Measurements from ENCODE around the gene BTF3L4.
A peak's percentile ranks its signal among the peaks of the same experiment; 100 is the strongest.

Gene BTF3L4

DNA sequence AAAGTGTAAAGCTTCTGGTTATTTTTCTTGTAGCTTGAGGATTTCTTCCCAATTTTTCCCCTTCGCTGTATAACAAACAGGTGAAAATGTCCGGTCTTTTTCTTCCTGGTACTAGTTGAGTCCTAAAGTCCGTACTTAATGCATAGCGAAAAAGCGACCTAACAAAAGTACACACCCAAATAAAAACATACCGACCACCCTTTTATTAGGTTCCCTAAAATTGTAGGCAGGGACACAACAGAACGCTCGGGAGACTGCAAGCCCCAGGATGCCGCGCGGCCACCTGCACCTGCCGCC, 281 bp upstream of the BTF3L4 start:
- DNase-seq (ENCODE audit: low read depth in 2 of 2) = no peak
- TF ChIP-seq, protein P1, sequence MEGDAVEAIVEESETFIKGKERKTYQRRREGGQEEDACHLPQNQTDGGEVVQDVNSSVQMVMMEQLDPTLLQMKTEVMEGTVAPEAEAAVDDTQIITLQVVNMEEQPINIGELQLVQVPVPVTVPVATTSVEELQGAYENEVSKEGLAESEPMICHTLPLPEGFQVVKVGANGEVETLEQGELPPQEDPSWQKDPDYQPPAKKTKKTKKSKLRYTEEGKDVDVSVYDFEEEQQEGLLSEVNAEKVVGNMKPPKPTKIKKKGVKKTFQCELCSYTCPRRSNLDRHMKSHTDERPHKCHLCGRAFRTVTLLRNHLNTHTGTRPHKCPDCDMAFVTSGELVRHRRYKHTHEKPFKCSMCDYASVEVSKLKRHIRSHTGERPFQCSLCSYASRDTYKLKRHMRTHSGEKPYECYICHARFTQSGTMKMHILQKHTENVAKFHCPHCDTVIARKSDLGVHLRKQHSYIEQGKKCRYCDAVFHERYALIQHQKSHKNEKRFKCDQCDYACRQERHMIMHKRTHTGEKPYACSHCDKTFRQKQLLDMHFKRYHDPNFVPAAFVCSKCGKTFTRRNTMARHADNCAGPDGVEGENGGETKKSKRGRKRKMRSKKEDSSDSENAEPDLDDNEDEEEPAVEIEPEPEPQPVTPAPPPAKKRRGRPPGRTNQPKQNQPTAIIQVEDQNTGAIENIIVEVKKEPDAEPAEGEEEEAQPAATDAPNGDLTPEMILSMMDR (IDR thresholded peaks at IDR 0.05; ENCODE audit: low read depth, low read length) = no peak
- peak overlapping the region; percentile 76 to 81 for H3K4me3 ChIP-seq (replicated peaks in 1 of 2; ENCODE audit: low read depth in 2 of 2, low read length in 2 of 2)

- DNase-seq (ENCODE audit: low read depth in 2 of 2) = peak; percentile 77 to 82
- peak overlapping the region; percentile 76 to 81 for H3K4me3 ChIP-seq (replicated peaks in 1 of 2; ENCODE audit: low read depth in 2 of 2, low read length in 2 of 2)
- TF ChIP-seq, protein P1 (IDR thresholded peaks at IDR 0.05; ENCODE audit: low read depth, low read length) = no peak
Measured at GRCh38 chr1:52056937-52057231, 789 bp downstream of the BTF3L4 start.

DNA sequence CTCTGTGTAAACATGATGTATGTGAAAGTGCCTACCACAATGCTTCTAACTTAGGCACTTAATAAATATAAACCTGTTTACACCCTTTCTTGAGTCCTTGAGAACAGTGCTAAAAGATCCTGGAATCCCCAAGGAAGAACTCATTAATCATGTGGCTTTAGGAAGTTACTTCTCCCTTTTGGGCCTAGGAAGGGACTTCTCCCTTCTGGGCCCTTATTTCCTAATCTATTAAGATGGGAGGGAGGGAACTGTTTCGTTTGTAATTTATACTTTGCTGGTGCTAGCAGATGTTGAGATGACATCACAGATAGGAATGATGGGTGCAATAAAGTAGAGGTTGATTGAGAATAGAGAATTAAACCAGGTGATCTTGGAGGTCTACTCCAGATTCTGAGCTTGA, 1.2 kb downstream of the BTF3L4 start:
- TF ChIP-seq, protein P1 (IDR thresholded peaks at IDR 0.05; ENCODE audit: low read depth, low read length) = no peak
- H3K4me3 ChIP-seq (replicated peaks in 1 of 2; ENCODE audit: low read depth in 2 of 2, low read length in 2 of 2) = peak overlapping the region; percentile 76 to 81
- peak in 1 of 2 donors; percentile 12 for DNase-seq (ENCODE audit: low read depth in 2 of 2)

DNA sequence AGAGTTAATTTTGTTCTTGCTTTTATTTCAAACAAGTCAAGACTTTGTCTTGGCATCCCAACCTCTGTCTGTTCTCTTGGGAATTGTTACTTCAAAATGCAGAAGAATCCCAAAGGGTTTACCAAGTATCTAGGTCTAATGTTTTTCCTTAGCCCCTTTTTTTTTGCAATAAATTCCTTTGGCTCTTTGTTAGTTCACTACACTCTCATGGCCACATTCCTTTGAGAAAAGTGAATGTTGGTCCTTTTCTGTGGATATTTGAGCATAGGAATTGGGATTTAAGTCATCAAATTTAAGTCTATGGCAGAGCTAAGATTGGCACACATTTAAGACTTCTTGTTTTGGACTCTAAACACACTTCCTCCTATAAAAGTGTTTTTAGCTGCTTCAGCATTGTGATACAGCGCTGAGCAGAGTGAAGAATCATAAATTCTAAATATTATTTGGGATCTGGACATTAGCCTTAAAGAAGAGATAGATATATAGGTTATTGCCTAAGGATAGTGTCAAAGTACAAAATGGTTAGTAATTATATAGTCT, 1.9 kb downstream of the BTF3L4 start:
- DNase-seq (ENCODE audit: low read depth in 2 of 2) = peak in 1 of 2 donors; percentile 22
- H3K4me3 ChIP-seq (replicated peaks in 1 of 2; ENCODE audit: low read depth in 2 of 2, low read length in 2 of 2) = no peak overlapping the region
- TF ChIP-seq, protein P1 (IDR thresholded peaks at IDR 0.05; ENCODE audit: low read depth, low read length) = no peak

DNA sequence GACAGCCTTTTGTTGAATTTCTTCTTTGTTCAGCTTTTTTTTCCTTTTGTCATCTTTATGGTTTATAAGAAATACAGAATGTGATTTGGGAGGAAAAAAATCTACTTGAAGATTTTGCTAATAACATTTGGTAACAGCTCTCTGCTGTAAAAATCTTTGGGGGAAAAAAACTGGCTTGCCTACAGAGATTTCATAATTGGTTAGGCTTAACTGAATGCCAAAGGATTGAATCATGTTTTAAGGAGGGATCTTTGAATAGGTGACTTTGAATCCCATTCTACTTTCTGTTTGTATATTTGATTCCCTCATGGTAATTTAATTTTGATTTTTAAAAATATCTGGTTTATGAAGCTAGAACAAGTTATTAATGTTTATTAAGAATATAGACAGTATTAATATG, 3.2 kb downstream of the BTF3L4 start:
- TF ChIP-seq, protein P1 (IDR thresholded peaks at IDR 0.05; ENCODE audit: low read depth, low read length) = no peak
- peak; percentile 62 to 69 for DNase-seq (ENCODE audit: low read depth in 2 of 2)
- H3K4me3 ChIP-seq (replicated peaks in 1 of 2; ENCODE audit: low read depth in 2 of 2, low read length in 2 of 2) = no peak overlapping the region

DNA sequence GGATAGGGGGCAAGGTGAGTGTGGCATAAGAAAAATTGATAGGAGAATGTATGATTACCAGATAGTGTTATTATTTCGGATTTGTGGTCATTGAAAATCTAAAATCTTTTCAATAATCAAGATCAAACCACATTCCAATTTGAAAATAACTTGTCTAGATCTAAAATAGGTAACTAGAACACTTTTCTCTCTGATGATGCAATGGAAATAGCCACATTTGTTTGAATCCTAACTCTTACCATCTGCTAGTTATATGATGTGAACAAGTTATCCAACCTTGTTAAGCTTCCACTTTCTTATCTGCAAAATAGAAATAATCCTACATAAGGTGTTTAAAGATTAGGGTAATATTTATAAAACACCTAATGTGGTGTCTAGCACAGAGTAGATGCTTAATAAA, 3.8 kb downstream of the BTF3L4 start:
- no peak for DNase-seq (ENCODE audit: low read depth in 2 of 2)
- H3K4me3 ChIP-seq (replicated peaks in 1 of 2; ENCODE audit: low read depth in 2 of 2, low read length in 2 of 2) = no peak overlapping the region
- TF ChIP-seq, protein P1 (IDR thresholded peaks at IDR 0.05; ENCODE audit: low read depth, low read length) = no peak

DNA sequence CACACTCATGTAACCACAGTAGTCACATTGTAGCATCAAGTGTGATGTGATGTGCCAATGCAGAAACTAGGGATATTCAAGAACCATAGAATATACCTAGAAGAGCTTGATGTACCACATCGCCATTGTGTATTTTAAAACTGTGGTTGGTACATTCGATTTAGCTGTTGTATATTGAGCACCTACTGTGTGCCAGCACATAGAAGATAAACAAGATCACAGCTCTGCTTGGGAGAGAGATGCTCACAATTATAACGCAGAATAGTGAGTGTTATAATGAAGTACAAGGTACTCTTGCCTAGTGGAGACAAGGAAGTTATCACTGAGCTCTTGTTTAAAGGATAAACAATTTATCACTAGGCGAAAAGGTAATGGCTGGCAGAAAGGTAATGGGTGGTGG, 4.7 kb downstream of the BTF3L4 start:
- H3K4me3 ChIP-seq (replicated peaks in 1 of 2; ENCODE audit: low read depth in 2 of 2, low read length in 2 of 2) = no peak overlapping the region
- no peak for DNase-seq (ENCODE audit: low read depth in 2 of 2)
- TF ChIP-seq, protein P1 (IDR thresholded peaks at IDR 0.05; ENCODE audit: low read depth, low read length) = no peak
